Duodenal mucosa (tissue), 2 donors: Measurements from ENCODE around the gene NAV1.
A peak's percentile ranks its signal among the peaks of the same experiment; 100 is the strongest.

Experiments used
- H3K27ac ChIP-seq: one replicate; pipeline ENCODE4 v1.7.0; 2013; ENCODE audit warnings: low read depth, low read length
- H3K27me3 ChIP-seq, 2 donors: one replicate each; pipeline ENCODE4 v1.7.0; 2013; ENCODE audit warnings: low read length in 2 of 2, control low read depth in 1 of 2; ENCODE audit not compliant: insufficient read depth in 2 of 2, control insufficient read depth in 1 of 2
- H3K36me3 ChIP-seq, 2 donors: one replicate each; pipeline ENCODE4 v1.7.0; 2013; ENCODE audit warnings: low read length in 2 of 2, control low read depth in 1 of 2; ENCODE audit not compliant: insufficient read depth in 2 of 2, control insufficient read depth in 1 of 2
- H3K4me1 ChIP-seq, 2 donors: one replicate each; pipeline ENCODE4 v1.7.0; 2013; ENCODE audit warnings: low read length in 2 of 2, control low read depth in 1 of 2; ENCODE audit not compliant: insufficient read depth in 2 of 2, control insufficient read depth in 1 of 2
- H3K4me3 ChIP-seq, 2 donors: one replicate each; pipeline ENCODE4 v1.7.0; 2013; ENCODE audit warnings: low read length in 2 of 2, low read depth in 1 of 2
- H3K9ac ChIP-seq, 2 donors: one replicate each; pipeline ENCODE4 v1.7.0; 2013; ENCODE audit warnings: low read length in 2 of 2, low read depth in 1 of 2
- H3K9me3 ChIP-seq, 2 donors: one replicate each; pipeline ENCODE4 v1.7.0; 2013; ENCODE audit warnings: low read length in 2 of 2, control low read depth in 1 of 2; ENCODE audit not compliant: control insufficient read depth in 1 of 2

NAV1 gene

DNA sequence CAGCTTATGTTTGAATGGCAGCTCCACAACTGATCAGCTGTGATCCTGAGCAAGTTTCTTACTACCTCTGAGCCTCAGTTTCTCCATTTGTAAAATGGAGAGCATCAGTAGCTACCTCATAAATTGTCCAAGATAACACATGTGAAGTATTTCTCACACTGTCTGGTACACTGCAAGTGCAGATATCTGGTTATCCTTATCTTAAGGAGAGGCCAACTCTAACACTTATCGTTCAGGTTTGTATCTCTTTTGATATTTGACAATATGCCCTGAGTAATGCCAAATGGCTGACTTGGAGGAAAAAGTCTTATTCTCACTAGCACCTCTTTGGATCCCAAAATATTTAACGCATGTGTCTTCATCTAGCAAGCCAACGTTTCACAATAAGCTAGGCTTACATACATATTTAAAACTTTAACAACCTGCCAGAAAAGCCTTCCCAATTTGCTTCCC, 34.7 kb upstream of the NAV1 start:
- H3K36me3 ChIP-seq = no peaks in the 10 kb centered on the region
- H3K9me3 ChIP-seq = no peaks in the 10 kb centered on the region
- peaks cover 57 to 59% of the 10 kb centered on the region in 2 donors for H3K4me1 ChIP-seq
- peak overlapping the region; percentile 70 for H3K27ac ChIP-seq
- peak overlapping the region in 1 of 2 donors; percentile 18 for H3K4me3 ChIP-seq
- H3K27me3 ChIP-seq = no peaks in the 10 kb centered on the region
- peak overlapping the region in 1 of 2 donors; percentile 6 for H3K9ac ChIP-seq

GRCh38 chr1:201504799-201505502, 34.0 kb upstream of the NAV1 start:
- Histone ChIP-seq H3K4me1 (peaks cover 57 to 59% of the 10 kb centered on the region in 2 donors), H3K36me3 (no peaks in the 10 kb centered on the region), H3K27me3 (no peaks in the 10 kb centered on the region), H3K27ac (peak overlapping the region; percentile 89), H3K9ac (peak overlapping the region; percentile 89 to 94), H3K4me3 (peak overlapping the region; percentile 86 to 87), H3K9me3 (no peaks in the 10 kb centered on the region)

GRCh38 chr1:201505503-201505890, 33.4 kb upstream of the NAV1 start:
- peaks cover 54 to 55% of the 10 kb centered on the region in 2 donors for H3K4me1 ChIP-seq
- no peaks in the 10 kb centered on the region for H3K36me3 ChIP-seq
- peak overlapping the region; percentile 86 to 87 for H3K4me3 ChIP-seq
- no peaks in the 10 kb centered on the region for H3K27me3 ChIP-seq
- H3K9ac ChIP-seq = peak overlapping the region; percentile 89 to 94
- no peaks in the 10 kb centered on the region for H3K9me3 ChIP-seq
- H3K27ac ChIP-seq = peak overlapping the region; percentile 89

- H3K27ac ChIP-seq = peak overlapping the region; percentile 89
- peak overlapping the region; percentile 89 to 94 for H3K9ac ChIP-seq
- H3K4me3 ChIP-seq = peak overlapping the region; percentile 86 to 87
- H3K4me1 ChIP-seq = peaks cover 49% of the 10 kb centered on the region in 2 donors
- no peaks in the 10 kb centered on the region for H3K9me3 ChIP-seq
- H3K36me3 ChIP-seq = no peaks in the 10 kb centered on the region
- no peaks in the 10 kb centered on the region for H3K27me3 ChIP-seq
Measured at GRCh38 chr1:201506092-201506491, 32.8 kb upstream of the NAV1 start.

GRCh38 chr1:201506557-201507359, 32.2 kb upstream of the NAV1 start, which contains the start of gene CSRP1:
Gene CSRP1 (minus strand): TSS chr1:201507123. CDS start chr1:201496303, 10,820 bp downstream.
- Histone ChIP-seq H3K4me3 (peak within 1 kb of the TSS; percentile 86 to 87), H3K4me1 (peaks cover 47 to 49% of the 10 kb centered on the region in 2 donors), H3K9me3 (no peaks in the 10 kb centered on the region), H3K9ac (peak within 1 kb of the TSS; percentile 89 to 94), H3K27me3 (no peaks in the 10 kb centered on the region), H3K27ac (peak within 1 kb of the TSS; percentile 89), H3K36me3 (no peaks in the 10 kb centered on the region)

DNA sequence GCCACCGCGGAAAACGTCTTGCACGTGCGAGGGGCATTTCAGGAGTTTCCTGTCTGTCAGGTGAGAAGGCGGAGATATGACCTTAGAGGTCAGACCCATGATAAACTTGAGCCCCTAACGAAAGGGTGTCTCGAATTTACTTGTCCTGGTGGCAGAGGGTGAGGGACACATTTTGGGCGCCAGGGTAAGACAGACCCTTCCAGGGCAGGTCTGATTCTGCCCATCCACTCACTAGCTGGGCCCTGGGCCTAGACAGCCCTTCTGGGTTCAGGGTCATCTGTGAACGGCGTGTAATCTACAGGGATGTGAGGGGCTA, 31.6 kb upstream of the NAV1 start:
- H3K4me1 ChIP-seq = peaks cover 48 to 49% of the 10 kb centered on the region in 2 donors
- no peaks in the 10 kb centered on the region for H3K36me3 ChIP-seq
- H3K27ac ChIP-seq = peak overlapping the region; percentile 73

DNA sequence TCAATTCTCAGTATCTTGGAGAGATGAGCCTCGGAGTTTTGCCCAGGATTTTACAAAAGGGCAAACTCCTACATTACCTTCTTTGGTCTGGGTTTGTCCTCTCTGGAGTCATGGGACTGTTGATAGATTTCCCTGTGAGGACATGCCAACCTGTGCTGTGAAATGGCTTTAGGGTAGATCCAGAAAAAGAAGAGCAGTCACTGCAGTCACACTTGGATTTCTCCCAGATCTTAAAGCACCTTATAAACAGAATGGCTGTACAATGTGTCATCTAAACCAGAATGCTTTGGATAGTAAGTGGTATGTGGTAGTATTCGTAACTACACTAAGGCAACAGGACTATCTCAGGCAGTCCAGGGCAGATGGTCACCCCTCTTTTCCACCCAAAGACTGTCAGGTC, 30.1 kb upstream of the NAV1 start:
- Histone ChIP-seq H3K27me3 (no peaks in the 10 kb centered on the region), H3K36me3 (no peaks in the 10 kb centered on the region), H3K27ac (no peak overlapping the region), H3K4me1 (peaks cover 35 to 50% of the 10 kb centered on the region in 2 donors), H3K9ac (no peak overlapping the region), H3K4me3 (no peak overlapping the region), H3K9me3 (no peaks in the 10 kb centered on the region)

More for the DNA sequence above, 31.6 kb upstream of the NAV1 start:
- H3K9me3 ChIP-seq = no peaks in the 10 kb centered on the region
- H3K9ac ChIP-seq = peak overlapping the region; percentile 89 to 94
- peak overlapping the region; percentile 86 to 87 for H3K4me3 ChIP-seq
- H3K27me3 ChIP-seq = no peaks in the 10 kb centered on the region

- Histone ChIP-seq H3K4me3 (no peak overlapping the region), H3K9me3 (no peaks in the 10 kb centered on the region), H3K4me1 (peaks cover 34 to 45% of the 10 kb centered on the region in 2 donors), H3K27me3 (no peaks in the 10 kb centered on the region), H3K36me3 (no peaks in the 10 kb centered on the region), H3K9ac (no peak overlapping the region), H3K27ac (no peak overlapping the region)
Measured at GRCh38 chr1:201509601-201510374, 29.1 kb upstream of the NAV1 start.

GRCh38 chr1:201510734-201511133, 28.2 kb upstream of the NAV1 start:
- Histone ChIP-seq H3K27ac (no peak overlapping the region), H3K36me3 (no peaks in the 10 kb centered on the region), H3K27me3 (no peaks in the 10 kb centered on the region), H3K9me3 (no peaks in the 10 kb centered on the region), H3K4me1 (peaks cover 27 to 45% of the 10 kb centered on the region in 2 donors), H3K4me3 (no peak overlapping the region), H3K9ac (no peak overlapping the region)
